Lung (tissue), 12 donors: ENCODE measurements around the gene FMN1. TPM values are rescaled to one million over a fixed set of nuclear protein-coding genes. Genes with fewer than 3 reads are reported as not detected.

Source experiments
- ATAC-seq: fragments of 200-7000 bp; cut with Tn5 transposase; one replicate; pipeline ENCODE4 v1.9.1; 2020; ENCODE audit warnings: moderate number of reproducible peaks; ENCODE audit not compliant: insufficient read depth, low FRiP score
- DNase-seq, 3 donors: peaks; one replicate each; pipeline ENCODE4 v3.0.0-alpha.2; 2013 to 2017
- H3K27ac ChIP-seq, 2 donors: one replicate each; pipeline ENCODE4 v1.5.1; 2013; ENCODE audit warnings: mild to moderate bottlenecking in 2 of 2, moderate library complexity in 2 of 2, control low read depth in 1 of 2, inconsistent platforms in 1 of 2, low read depth in 1 of 2, low read length in 1 of 2
- H3K27me3 ChIP-seq, 3 donors: one replicate each; pipeline ENCODE4 v1.5.1; 2013; ENCODE audit warnings: low read length in 2 of 3; ENCODE audit not compliant: control insufficient read depth in 3 of 3, insufficient read depth in 3 of 3
- H3K36me3 ChIP-seq, 4 donors: one replicate each; pipeline ENCODE4 v1.5.1; 2013; ENCODE audit warnings: low read length in 4 of 4, mild to moderate bottlenecking in 1 of 4, moderate library complexity in 1 of 4; ENCODE audit not compliant: control insufficient read depth in 4 of 4, insufficient read depth in 4 of 4
- H3K4me1 ChIP-seq, 5 donors: one replicate each; pipeline ENCODE4 v1.5.1; 2013; ENCODE audit warnings: low read length in 5 of 5, mild to moderate bottlenecking in 2 of 5, moderate library complexity in 1 of 5; ENCODE audit not compliant: control insufficient read depth in 5 of 5, insufficient read depth in 5 of 5
- H3K4me3 ChIP-seq: one replicate; pipeline ENCODE4 v1.5.1; 2013; ENCODE audit warnings: mild to moderate bottlenecking, control low read depth, moderate library complexity
- H3K9ac ChIP-seq, 2 donors: one replicate each; pipeline ENCODE4 v1.5.1; 2013; ENCODE audit warnings: low read length in 2 of 2, control low read depth in 1 of 2; ENCODE audit not compliant: insufficient read depth in 1 of 2
- H3K9me3 ChIP-seq, 4 donors: one replicate each; pipeline ENCODE4 v1.5.1; 2013; ENCODE audit warnings: low read length in 3 of 4, mild to moderate bottlenecking in 1 of 4, moderate library complexity in 1 of 4; ENCODE audit not compliant: control insufficient read depth in 4 of 4, insufficient read depth in 3 of 4
- WGBS, 2 donors: extraction: QIAGEN DNeasy Blood & Tissue Kit; methylation state at CpG; one replicate each; pipeline ENCODE4 v1.1.7; 2013; 5-methylcytosine and 5-hydroxymethylcytosine counted together
- polyA plus RNA-seq, 2 donors: library from polyadenylated mRNA; stranded (reverse); fragments of 200-250 nt; gene quantifications; one replicate each; pipeline ENCODE4 v1.2.1, GENCODE V29; 2013
- total RNA-seq, 2 donors: library from RNA; depleted of rRNA in 1 of 2; stranded (reverse); fragments of >200 nt in 1 of 2; gene quantifications; one replicate each; pipeline ENCODE4 v1.2.1, GENCODE V29; 2014 to 2021
- TF ChIP-seq, protein P1 (sequence below): IDR thresholded peaks from 2 replicates; pipeline ENCODE4 v1.5.1; 2012; ENCODE audit warnings: mild to moderate bottlenecking; ENCODE audit errors: control extremely low read depth, extremely low read depth
- donor health status: control.
- donor health status: control.
- donor health status: Bipolar disorder and iron deficiency.
- donor health status: healthy.
- donor health status: DM: yes; HTN: yes; CAD: no.

The FMN1 gene
- total and polyA plus RNA-seq, 4 donors: 4.6 to 45.2 (median 15.7) TPM

DNA sequence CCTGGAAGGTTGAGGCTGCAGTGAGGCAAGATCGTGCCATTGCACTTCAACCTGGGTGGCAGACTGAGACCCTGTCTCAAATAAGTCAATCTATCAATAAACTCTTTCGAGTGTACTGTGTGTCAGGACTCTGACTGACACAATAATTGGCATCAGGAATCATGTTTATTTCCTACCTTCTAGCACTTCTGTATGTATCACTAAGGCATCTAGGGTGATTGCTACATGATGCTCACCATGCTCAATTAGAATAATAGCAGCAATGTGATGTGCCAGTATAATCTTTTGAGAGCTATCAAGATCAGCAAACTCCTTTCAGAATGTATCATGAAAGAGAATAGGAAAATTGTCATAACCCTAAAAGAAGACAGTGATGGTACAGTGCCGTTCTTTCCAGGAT lies 95.3 kb downstream of the FMN1 start:
- no peak overlapping the region for H3K9ac ChIP-seq
- 89 to 96% methylated on average over 3 of the region's 3 CpGs for WGBS, 2 donors
- no peak overlapping the region for H3K27ac ChIP-seq
- H3K36me3 ChIP-seq: no peaks in the 10 kb centered on the region
- no peaks in the 10 kb centered on the region for H3K27me3 ChIP-seq
- H3K9me3 ChIP-seq: no peaks in the 10 kb centered on the region
- peaks cover 0 to 4% (median 0%) of the 10 kb centered on the region in 5 donors for H3K4me1 ChIP-seq
- TF ChIP-seq, protein P1, sequence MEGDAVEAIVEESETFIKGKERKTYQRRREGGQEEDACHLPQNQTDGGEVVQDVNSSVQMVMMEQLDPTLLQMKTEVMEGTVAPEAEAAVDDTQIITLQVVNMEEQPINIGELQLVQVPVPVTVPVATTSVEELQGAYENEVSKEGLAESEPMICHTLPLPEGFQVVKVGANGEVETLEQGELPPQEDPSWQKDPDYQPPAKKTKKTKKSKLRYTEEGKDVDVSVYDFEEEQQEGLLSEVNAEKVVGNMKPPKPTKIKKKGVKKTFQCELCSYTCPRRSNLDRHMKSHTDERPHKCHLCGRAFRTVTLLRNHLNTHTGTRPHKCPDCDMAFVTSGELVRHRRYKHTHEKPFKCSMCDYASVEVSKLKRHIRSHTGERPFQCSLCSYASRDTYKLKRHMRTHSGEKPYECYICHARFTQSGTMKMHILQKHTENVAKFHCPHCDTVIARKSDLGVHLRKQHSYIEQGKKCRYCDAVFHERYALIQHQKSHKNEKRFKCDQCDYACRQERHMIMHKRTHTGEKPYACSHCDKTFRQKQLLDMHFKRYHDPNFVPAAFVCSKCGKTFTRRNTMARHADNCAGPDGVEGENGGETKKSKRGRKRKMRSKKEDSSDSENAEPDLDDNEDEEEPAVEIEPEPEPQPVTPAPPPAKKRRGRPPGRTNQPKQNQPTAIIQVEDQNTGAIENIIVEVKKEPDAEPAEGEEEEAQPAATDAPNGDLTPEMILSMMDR: no peak
- no peak for ATAC-seq
- DNase-seq: no peak
- no peak overlapping the region for H3K4me3 ChIP-seq

DNA sequence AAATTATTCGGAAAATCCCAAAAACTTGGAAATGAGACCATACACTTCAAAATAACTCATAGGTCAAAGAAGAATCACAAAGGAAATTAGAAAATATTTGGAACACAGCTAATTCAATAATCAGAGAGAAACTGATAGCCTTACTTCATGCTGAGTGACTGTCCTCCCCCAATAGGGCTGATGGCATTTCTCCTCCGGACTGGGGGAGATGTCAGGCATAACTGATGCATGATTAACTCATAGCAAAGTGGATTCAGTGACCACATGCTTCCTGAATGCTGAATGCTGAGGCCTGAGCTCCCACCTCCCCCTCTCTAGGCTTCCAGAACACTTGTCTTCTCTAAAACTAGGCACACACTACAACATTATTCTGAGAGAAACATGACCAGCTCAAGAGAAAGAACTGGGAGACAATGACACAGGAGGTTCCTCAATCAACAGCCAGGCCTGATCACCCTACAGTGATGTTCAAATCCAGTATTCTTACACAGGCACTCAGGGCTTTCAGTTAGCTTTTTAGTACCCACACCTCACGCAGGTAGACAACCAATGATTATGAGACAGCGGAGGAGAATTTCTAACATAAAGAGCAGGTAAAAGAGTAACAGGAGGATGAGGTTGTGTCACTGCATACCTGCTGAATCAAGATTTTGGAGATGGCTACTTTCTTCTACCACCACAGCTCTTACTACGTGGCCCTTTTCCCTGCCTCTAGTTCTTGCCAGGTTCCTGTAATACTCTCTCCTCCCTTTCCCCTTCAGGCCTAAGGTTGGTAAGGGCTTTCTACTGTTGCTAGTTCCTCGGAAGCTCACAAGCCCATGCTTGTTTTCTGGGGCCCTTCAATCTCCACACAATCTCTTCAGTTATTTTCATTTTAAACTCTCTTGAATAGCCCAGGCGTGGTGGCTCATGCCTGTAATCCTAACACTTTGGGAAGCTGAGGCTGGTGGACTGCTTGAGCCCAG lies 96.1 kb downstream of the FMN1 start:
- H3K4me1 ChIP-seq: peaks cover 0 to 7% (median 0%) of the 10 kb centered on the region in 5 donors
- DNase-seq: no peak
- H3K27ac ChIP-seq: no peak overlapping the region
- H3K4me3 ChIP-seq: no peak overlapping the region
- H3K36me3 ChIP-seq: no peaks in the 10 kb centered on the region
- WGBS, 2 donors: 85 to 87% methylated on average over 7 of the region's 7 CpGs
- no peak for ATAC-seq
- no peak overlapping the region for H3K9ac ChIP-seq
- no peaks in the 10 kb centered on the region for H3K9me3 ChIP-seq
- no peaks in the 10 kb centered on the region for H3K27me3 ChIP-seq
- TF ChIP-seq, protein P1: no peak

DNA sequence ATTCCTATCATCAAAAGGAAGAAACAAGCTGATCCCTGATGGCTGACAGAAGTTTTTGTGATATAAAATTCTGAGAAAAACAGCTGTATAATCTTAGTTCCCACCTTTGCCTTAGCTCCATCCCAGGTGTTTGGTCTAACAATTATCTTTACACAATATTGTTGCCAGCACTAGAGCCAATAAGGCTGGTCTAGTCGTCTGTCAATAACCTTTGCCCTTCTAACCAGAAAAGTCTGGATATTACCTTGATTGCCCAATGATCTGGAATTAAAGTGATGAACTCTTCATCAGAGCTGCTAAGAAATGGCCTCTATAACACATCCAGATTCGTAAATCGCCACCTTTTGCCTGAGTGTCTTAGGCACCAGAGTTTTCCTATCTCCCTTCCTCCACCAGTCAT lies 98.4 kb downstream of the FMN1 start:
- WGBS, 2 donors: 86 to 96% methylated on average over 3 of the region's 3 CpGs
- H3K4me1 ChIP-seq: peaks cover 0 to 16% (median 0%) of the 10 kb centered on the region in 5 donors
- no peak for DNase-seq
- TF ChIP-seq, protein P1: no peak
- H3K9me3 ChIP-seq: no peaks in the 10 kb centered on the region
- H3K9ac ChIP-seq: no peak overlapping the region
- no peaks in the 10 kb centered on the region for H3K27me3 ChIP-seq
- ATAC-seq: no peak
- H3K36me3 ChIP-seq: no peaks in the 10 kb centered on the region
- no peak overlapping the region for H3K4me3 ChIP-seq
- no peak overlapping the region for H3K27ac ChIP-seq
